RWPE1 (cell line): ENCODE measurements around the gene EVL.

Experiments used
- CTCF ChIA-PET: fragments of 350-600 bp; sonication (Branson Sonifier 250); formaldehyde crosslinking; extraction: SDS; loops from one replicate; lab custom pipeline; 2021; lab: Yijun Ruan, JAX
- POLR2A ChIA-PET: fragments of 400-600 bp; formaldehyde crosslinking; extraction: SDS; loops from one replicate; lab custom pipeline; 2020; ENCODE audit warnings: antibody characterized with exemption; ENCODE audit not compliant: low non-redundant PET; lab: Yijun Ruan, JAX
- DNase-seq: peaks from one replicate; pipeline ENCODE4 v3.0.0; 2012; ENCODE audit warnings: low spot score
- H3K27ac ChIP-seq: fragments of 450-650 bp; 2 replicates; pipeline ENCODE4 v1.5.1; 2017
- TF ChIP-seq, protein P1 (sequence below): fragments of 450-650 bp; conservative IDR thresholded peaks from 2 replicates; pipeline ENCODE4 v1.5.1; 2017; ENCODE audit warnings: low read depth, mild to moderate bottlenecking

Gene EVL

DNA sequence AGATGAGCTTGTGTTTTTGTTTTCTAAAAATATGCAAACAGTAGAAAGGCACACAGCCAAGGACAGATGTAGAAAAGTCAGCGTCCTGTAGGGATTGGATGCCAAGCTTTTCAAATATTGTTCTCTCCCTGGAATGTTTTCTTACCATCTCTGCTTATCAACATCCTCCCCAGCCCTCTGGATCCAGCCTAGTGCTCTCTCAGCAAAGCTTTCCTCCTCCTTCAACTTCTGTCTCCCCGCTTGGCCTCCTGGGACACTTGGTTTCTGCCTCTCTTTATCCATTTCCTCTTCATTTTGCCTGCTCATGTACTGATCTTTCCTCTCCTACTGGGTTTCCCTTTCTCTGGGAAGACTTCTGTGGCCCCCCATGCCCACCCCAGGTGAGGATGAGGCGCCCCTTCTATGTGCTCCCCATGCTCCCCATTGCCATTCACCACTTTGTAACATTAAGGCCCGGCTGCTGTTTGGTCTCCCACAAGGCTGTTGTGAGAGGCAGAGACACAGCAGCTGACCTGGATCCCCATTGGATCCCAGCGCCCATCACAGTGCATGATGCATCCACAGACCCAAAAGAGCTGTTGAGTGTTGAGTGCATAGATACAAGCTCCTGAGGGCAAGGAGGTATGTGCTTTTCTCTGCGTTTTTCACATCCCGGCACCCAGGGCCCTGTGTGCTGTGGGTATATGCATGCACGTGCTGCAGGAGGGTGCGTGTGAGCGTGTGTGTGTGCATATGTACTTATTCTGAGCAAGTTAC lies 38.2 kb downstream of the EVL start:
- POLR2A ChIA-PET = no interaction called here
- TF ChIP-seq, protein P1, sequence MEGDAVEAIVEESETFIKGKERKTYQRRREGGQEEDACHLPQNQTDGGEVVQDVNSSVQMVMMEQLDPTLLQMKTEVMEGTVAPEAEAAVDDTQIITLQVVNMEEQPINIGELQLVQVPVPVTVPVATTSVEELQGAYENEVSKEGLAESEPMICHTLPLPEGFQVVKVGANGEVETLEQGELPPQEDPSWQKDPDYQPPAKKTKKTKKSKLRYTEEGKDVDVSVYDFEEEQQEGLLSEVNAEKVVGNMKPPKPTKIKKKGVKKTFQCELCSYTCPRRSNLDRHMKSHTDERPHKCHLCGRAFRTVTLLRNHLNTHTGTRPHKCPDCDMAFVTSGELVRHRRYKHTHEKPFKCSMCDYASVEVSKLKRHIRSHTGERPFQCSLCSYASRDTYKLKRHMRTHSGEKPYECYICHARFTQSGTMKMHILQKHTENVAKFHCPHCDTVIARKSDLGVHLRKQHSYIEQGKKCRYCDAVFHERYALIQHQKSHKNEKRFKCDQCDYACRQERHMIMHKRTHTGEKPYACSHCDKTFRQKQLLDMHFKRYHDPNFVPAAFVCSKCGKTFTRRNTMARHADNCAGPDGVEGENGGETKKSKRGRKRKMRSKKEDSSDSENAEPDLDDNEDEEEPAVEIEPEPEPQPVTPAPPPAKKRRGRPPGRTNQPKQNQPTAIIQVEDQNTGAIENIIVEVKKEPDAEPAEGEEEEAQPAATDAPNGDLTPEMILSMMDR = no peak
- H3K27ac ChIP-seq = peak overlapping the region; percentile 35
- DNase-seq = no peak
- CTCF ChIA-PET = no interaction called here

DNA sequence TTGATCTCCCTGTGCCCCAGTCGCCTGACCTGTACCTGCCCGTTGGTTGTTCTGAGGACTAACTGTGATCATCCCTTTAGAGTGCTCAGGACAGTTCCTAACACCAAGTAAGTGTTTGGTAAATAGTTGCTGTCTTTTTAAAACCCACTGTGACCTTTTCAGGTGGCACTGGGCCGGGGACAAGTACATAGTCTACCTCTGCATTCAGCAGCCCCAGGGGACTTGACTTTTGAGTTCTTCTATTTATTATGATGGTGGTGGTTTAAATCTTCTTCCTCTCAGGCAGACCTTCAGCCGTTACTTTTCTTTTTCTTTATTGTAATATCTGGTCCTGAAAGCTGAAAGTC lies 38.8 kb downstream of the EVL start:
- no peak for DNase-seq
- ChIA-PET POLR2A (no interaction called here), CTCF (interaction anchor here (2.4 kb wide), 1 partner anchor 121 kb away, joined by 5 read pairs; no protein-coding TSS in a partner anchor)
- H3K27ac ChIP-seq = peak overlapping the region; percentile 35
- TF ChIP-seq, protein P1 = no peak

DNA sequence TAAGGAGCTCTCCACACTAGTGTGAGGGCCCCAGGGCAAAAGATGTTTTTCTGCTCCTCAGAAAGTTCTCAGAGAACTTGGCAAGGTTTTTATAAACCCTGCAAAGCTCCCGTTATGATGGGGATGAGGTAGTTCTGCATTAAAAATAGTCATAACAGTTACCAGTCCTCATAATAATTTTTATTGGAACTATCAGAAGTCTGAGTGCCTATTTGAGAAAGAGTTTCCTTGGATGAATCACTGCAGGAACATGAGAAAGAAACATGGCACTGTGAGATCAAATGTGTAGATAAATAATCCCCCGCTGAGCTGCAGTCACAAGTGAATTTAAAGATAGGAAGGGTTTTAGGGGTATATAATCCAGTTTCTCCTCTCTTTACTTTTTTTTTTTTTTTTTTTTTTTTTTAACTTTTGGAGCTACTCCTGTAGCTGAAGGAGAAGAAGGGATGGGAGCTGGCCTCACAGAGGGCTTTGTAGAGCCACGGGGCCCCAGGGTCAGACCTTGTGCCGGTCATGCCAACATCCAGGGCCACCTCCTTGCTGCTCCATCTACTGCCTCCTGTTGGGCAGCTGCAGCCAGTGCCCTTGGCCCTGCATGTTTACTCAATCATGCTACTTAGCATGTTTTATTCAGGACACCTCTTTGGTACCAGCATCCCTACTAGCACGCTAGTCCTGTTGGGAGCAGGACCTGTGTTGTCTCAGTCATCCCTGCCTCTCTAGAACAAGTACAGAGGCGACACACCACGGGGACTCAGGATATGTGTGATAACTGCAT lies 39.5 kb downstream of the EVL start:
- TF ChIP-seq, protein P1 = no peak
- ChIA-PET POLR2A (interaction anchor here (0.6 kb wide), 1 partner anchor 21 kb away, joined by 14 read pairs; no protein-coding TSS in a partner anchor), CTCF (interaction anchor here (0.6 to 2.4 kb wide), 2 partner anchors 32 to 122 kb away, joined by 5 to 7 read pairs; no protein-coding TSS in a partner anchor)
- peak overlapping the region; percentile 80 for H3K27ac ChIP-seq
- DNase-seq = no peak

DNA sequence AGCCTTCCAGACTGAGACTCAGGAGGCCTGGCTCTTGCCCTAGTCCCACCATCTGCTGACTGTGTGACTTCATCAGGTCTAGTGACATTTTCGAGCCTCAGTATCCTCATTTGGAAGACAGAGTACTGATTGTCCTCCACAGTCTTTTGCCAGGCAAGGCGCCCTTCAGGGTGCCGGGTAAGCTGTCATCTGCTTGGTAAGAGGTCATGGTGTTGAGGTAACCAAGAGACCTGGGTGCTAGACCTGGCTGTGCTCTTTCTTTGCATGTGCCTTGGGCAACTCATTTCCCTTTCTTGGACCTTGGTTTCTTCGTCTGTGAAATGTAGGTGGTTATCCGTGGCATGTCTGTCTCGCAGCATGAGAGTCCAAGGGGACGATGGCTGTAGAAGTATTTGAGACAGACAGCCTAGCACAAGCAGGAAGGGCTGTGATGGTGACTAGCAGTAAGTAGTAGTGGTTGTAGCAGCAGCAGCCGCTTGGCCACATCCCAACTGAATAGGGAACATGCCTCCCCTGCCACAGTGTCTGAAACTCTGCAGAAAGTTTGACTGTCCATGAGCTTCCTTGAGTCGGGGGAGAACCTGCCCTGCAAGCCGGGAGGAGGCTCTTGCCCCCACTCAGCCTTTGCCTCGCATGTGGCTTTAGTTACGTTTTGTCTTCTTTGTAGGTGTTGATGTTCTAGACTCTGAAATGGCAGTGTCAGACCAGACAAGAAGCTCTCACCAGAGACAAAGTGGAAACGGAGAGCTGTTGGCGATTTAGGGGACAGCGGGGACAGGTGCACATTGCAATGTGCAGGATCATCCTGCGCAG lies 40.3 kb downstream of the EVL start:
- H3K27ac ChIP-seq = peak overlapping the region; percentile 80
- DNase-seq = no peak
- TF ChIP-seq, protein P1 = no peak
- POLR2A ChIA-PET = interaction anchor here (0.6 kb wide), 1 partner anchor 20 kb away, joined by 14 read pairs; no protein-coding TSS in a partner anchor
- CTCF ChIA-PET = interaction anchor here (0.6 to 2.4 kb wide), 3 partner anchors 33 to 123 kb away, joined by 3 to 7 read pairs (median 5); no protein-coding TSS in a partner anchor

DNA sequence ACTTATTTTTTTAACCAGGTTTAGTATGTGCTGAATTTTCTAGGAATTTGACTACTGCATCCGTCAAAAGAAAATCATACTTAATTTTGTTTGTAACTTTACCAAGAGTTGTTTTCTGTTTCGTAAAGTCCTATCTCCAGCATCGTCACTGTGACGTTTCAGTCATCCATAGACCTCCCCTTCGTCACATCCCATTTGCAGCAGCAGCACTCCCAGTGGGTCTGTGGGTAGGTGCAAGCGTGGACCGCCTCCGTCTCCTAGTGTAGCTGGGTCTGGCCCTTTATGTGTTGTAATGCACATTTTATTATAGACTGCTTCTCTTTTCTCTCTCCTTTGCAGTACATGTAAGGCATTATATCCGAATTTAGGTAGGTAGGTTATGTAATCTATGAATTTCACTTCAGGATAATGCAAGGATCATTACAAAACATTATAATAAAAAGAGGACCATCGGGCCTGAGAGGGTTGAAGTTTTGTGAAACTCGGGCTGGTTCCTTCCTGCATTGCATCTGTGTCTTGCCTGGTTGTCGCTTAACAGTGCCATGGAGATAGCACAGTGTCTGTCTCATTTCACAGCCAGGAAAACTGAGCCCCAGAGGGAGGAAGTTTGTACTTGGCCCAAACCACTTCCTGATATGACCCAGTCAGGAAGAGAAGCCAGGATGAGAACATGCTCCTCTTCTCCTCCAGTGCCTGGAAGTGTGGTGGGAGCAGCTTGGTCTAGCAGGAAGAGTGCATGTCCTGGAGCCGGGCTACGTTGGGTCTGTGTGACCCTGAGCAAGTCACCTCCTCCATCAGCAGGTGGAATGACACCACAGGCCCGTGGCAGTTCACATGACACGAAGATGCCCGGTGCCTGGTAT lies 41.3 kb downstream of the EVL start:
- DNase-seq = no peak
- H3K27ac ChIP-seq = peak overlapping the region; percentile 80
- CTCF ChIA-PET = interaction anchor here (0.7 to 2.4 kb wide), 2 partner anchors 87 to 124 kb away, joined by 3 to 5 read pairs; no protein-coding TSS in a partner anchor
- TF ChIP-seq, protein P1 = no peak
- POLR2A ChIA-PET = no interaction called here
